GM12872 (cell line): ENCODE data around the gene GPC5.
A peak's percentile ranks its signal among the peaks of the same experiment; 100 is the strongest.

Experiments used
- CTCF ChIP-seq: IDR thresholded peaks from 3 replicates; pipeline ENCODE4 v1.5.1; 2011; ENCODE audit warnings: low read depth, mild to moderate bottlenecking, low read length, moderate library complexity; ENCODE audit not compliant: insufficient read depth

The GPC5 gene

GRCh38 chr13:91722267-91722884 lies 324.0 kb downstream of the GPC5 start:
- TF ChIP-seq CTCF = peak; percentile 44; the same call in 2 of the 3 replicates

GRCh38 chr13:91724591-91724990 lies 326.2 kb downstream of the GPC5 start:
- TF ChIP-seq CTCF = no peak

- TF ChIP-seq CTCF = no peak
These were observed 327.2 kb downstream of the GPC5 start for GRCh38 chr13:91725646-91726045.

GRCh38 chr13:91726671-91727070 lies 328.2 kb downstream of the GPC5 start:
- no peak for TF ChIP-seq CTCF

GRCh38 chr13:91729859-91730258 lies 331.4 kb downstream of the GPC5 start:
- no peak for TF ChIP-seq CTCF

- no peak for TF ChIP-seq CTCF
These were observed 341.3 kb downstream of the GPC5 start for GRCh38 chr13:91739751-91740150.

GRCh38 chr13:91740756-91741155 lies 342.3 kb downstream of the GPC5 start:
- no peak for TF ChIP-seq CTCF
